PFSK-1 (cell line): ENCODE results near the gene PIK3R1.

Source experiments
- FOXP2 ChIP-seq: optimal IDR thresholded peaks from 2 replicates; pipeline ENCODE3; 2011; ENCODE audit warnings: borderline replicate concordance, control low read depth, inconsistent platforms; ENCODE audit not compliant: insufficient read depth; ENCODE audit errors: extremely low read length, extremely low read depth
- POLR2AphosphoS5 ChIP-seq: IDR thresholded peaks from 2 replicates; pipeline ENCODE4 v1.6.1; 2012; ENCODE audit warnings: low read depth, mild to moderate bottlenecking, control low read depth, low read length, moderate library complexity
- SIN3A ChIP-seq: IDR thresholded peaks from 2 replicates; pipeline ENCODE4 v1.6.1; 2012; ENCODE audit warnings: mild to moderate bottlenecking, low read length, moderate library complexity, borderline replicate concordance; ENCODE audit not compliant: insufficient read depth
- TAF1 ChIP-seq: IDR thresholded peaks from 2 replicates; pipeline ENCODE4 v1.6.1; 2012; ENCODE audit warnings: low read length, control low read depth, borderline replicate concordance; ENCODE audit not compliant: insufficient read depth
- TF ChIP-seq, protein P1 (sequence below), 2 experiments: IDR thresholded peaks; 2 replicates each; pipeline versions ENCODE4 v1.6.1 to v1.8.0; 2011 to 2012; ENCODE audit warnings: low read depth in 2 of 2, low read length in 2 of 2, control low read depth in 1 of 2, inconsistent platforms in 1 of 2, mild to moderate bottlenecking in 1 of 2, moderate library complexity in 1 of 2; ENCODE audit not compliant: insufficient read depth in 1 of 2

Gene PIK3R1

DNA sequence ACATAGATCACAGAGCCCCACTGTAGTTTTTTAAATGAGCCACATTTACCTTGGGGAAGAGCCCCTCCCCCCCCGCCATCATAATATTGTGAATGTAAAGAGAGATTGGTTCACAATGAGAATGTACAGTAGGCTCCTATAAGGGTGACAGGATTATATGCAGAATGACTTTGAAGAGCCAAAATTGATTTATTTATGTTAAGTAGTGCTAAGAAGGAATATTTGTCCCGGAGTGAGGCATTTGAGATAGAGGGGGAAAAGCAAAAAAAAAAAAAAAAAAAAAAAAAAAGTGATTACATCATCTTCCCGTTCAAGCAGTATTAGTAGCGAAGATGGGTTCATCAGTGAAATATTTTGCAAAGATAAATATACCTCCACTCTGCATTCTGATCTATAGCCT is 73.9 kb downstream of the PIK3R1 start:
- no peak for TF ChIP-seq TAF1
- TF ChIP-seq FOXP2, result no peak
- TF ChIP-seq, protein P1, sequence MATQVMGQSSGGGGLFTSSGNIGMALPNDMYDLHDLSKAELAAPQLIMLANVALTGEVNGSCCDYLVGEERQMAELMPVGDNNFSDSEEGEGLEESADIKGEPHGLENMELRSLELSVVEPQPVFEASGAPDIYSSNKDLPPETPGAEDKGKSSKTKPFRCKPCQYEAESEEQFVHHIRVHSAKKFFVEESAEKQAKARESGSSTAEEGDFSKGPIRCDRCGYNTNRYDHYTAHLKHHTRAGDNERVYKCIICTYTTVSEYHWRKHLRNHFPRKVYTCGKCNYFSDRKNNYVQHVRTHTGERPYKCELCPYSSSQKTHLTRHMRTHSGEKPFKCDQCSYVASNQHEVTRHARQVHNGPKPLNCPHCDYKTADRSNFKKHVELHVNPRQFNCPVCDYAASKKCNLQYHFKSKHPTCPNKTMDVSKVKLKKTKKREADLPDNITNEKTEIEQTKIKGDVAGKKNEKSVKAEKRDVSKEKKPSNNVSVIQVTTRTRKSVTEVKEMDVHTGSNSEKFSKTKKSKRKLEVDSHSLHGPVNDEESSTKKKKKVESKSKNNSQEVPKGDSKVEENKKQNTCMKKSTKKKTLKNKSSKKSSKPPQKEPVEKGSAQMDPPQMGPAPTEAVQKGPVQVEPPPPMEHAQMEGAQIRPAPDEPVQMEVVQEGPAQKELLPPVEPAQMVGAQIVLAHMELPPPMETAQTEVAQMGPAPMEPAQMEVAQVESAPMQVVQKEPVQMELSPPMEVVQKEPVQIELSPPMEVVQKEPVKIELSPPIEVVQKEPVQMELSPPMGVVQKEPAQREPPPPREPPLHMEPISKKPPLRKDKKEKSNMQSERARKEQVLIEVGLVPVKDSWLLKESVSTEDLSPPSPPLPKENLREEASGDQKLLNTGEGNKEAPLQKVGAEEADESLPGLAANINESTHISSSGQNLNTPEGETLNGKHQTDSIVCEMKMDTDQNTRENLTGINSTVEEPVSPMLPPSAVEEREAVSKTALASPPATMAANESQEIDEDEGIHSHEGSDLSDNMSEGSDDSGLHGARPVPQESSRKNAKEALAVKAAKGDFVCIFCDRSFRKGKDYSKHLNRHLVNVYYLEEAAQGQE (IDR thresholded peaks at IDR 0.05; ENCODE audit: insufficient read depth in 1 of 2, low read depth in 2 of 2, low read length in 2 of 2), result no peak
- TF ChIP-seq POLR2AphosphoS5, result no peak
- no peak for TF ChIP-seq SIN3A

DNA sequence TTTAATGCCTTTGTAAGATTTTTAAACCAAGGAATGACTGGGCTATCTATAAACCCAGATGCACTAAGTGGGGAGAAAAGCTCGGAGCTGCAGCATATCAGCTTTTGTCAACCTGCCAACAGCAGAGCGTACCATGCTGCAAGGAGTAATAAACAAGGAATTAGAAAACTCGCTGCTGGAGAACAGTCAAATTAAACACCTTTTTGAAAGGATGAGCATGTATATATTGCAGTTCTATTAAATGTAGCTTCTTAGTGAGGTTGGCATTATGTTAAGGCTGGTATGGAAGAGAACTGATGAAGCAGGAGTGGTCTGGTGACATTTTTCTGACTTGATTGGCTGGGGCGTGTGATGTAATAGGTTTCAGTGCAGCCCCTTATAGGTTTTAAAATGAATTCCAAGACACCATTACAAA is 74.7 kb downstream of the PIK3R1 start:
- no peak for TF ChIP-seq POLR2AphosphoS5
- TF ChIP-seq TAF1, result no peak
- no peak for TF ChIP-seq SIN3A
- TF ChIP-seq, protein P1 (IDR thresholded peaks at IDR 0.05; ENCODE audit: insufficient read depth in 1 of 2, low read depth in 2 of 2, low read length in 2 of 2), result no peak
- no peak for TF ChIP-seq FOXP2

DNA sequence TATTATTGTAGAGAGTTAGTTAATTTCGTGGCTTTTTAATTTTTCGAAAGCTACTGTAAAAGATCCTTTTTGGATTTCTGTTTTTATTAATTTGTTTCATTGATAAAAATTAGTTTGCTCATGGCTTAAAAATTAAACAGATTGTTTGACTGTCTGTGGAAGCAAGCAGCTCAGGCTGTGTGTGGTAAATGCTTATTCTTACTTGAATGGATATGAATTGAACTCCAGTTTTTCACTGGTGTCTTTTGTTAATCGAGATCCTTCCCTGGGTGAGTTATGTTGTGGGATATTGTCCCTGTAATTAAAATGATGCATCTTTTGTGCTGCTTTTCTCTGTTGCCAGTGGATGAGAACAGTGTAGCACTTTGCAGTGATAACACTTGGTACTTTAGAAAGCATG is 75.3 kb downstream of the PIK3R1 start:
- TF ChIP-seq POLR2AphosphoS5, result no peak
- no peak for TF ChIP-seq TAF1
- TF ChIP-seq FOXP2, result no peak
- no peak for TF ChIP-seq SIN3A
- TF ChIP-seq, protein P1 (IDR thresholded peaks at IDR 0.05; ENCODE audit: insufficient read depth in 1 of 2, low read depth in 2 of 2, low read length in 2 of 2), result no peak

DNA sequence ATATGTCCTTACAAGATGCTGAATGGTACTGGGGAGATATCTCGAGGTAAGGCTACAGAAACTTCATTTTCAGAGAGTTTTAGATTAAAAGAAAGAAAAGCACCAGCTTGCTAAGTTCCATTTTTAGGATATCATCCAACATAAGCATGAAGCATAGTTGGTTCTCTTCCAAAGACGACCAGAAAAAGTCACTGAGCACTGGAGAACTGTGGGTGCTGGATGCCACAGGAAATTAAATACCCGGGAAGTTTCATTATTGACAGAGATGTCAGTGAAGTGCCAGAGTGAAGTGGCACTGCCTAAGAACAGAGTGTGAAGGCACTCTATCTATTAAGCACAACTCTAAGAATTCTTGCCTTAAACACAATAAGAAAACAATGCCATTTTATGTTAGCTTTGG is 76.8 kb downstream of the PIK3R1 start:
- TF ChIP-seq FOXP2 (no peak), POLR2AphosphoS5 (no peak), SIN3A (no peak), TAF1 (no peak)
- TF ChIP-seq, protein P1 (IDR thresholded peaks at IDR 0.05; ENCODE audit: insufficient read depth in 1 of 2, low read depth in 2 of 2, low read length in 2 of 2), result no peak

DNA sequence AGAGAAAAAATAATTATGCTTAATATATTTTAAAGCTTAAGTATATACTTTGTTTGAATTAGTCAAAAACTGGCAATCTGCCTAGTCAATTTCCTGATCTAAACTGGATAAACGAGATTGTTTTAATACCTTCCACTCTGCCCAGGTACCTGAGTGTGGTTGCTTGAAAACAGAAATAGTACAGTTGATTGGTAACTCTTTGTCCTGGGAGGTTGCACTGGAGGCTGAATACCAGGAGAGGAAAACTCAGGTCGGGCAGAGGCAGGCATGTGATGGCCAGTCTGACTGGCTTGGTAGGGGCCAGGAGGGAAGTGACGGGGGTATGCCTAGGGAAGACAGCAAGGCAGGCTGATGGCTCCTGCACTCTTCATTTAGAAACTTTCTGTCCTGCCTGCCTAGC is 80.2 kb downstream of the PIK3R1 start:
- TF ChIP-seq POLR2AphosphoS5 (no peak), SIN3A (no peak), TAF1 (no peak), FOXP2 (no peak)
- TF ChIP-seq, protein P1 (IDR thresholded peaks at IDR 0.05; ENCODE audit: insufficient read depth in 1 of 2, low read depth in 2 of 2, low read length in 2 of 2), result no peak
